Ascending aorta (tissue), 2 donors: Measurements from ENCODE around the gene SKI. TPM values are rescaled to one million over a fixed set of nuclear protein-coding genes. Genes with fewer than 3 reads are reported as not detected.

ENCODE experiments used
- DNase-seq, 2 donors: peaks; one replicate each; pipeline ENCODE4 v3.0.0-alpha.2; 2019; ENCODE audit warnings: low spot score in 2 of 2
- H3K27ac ChIP-seq, 2 donors: fragments of 200-600 bp; sonication (generic); one replicate each; pipeline ENCODE4 v1.5.1; 2016 to 2017; ENCODE audit warnings: mild to moderate bottlenecking in 1 of 2
- H3K27me3 ChIP-seq: fragments of 200-600 bp; sonication (generic); one replicate; pipeline ENCODE4 v1.5.1; 2017
- H3K36me3 ChIP-seq, 2 donors: fragments of 200-600 bp; sonication (generic); one replicate each; pipeline ENCODE4 v1.5.1; 2016
- H3K4me1 ChIP-seq, 2 donors: fragments of 200-600 bp; sonication (generic); one replicate each; pipeline ENCODE4 v1.5.1; 2016 to 2017; ENCODE audit warnings: mild to moderate bottlenecking in 1 of 2
- H3K4me3 ChIP-seq, 2 donors: fragments of 200-600 bp; sonication (generic); one replicate each; pipeline ENCODE4 v1.5.1; 2016 to 2017; ENCODE audit warnings: mild to moderate bottlenecking in 1 of 2
- H3K9me3 ChIP-seq, 2 donors: fragments of 200-600 bp; sonication (generic); one replicate each; pipeline ENCODE4 v1.5.1; 2016
- CTCF ChIP-seq, 3 experiments: fragments of 200-600 bp in 2 of 3; fragments of 450-650 bp in 1 of 3; sonication (generic) in 2 of 3; IDR thresholded peaks; one replicate each; pipeline ENCODE4 v1.5.1; 2016 to 2019; ENCODE audit warnings: antibody characterized with exemption in 3 of 3, mild to moderate bottlenecking in 1 of 3, moderate library complexity in 1 of 3
- intact Hi-C: fragments of 100-400 bp; cut with DNase I; formaldehyde crosslinking; loops from one replicate; pipeline ENCODE4 v1.15.1; 2023
- total RNA-seq: library from RNA; depleted of rRNA; stranded (reverse); fragments of >200 nt; gene quantifications from one replicate; pipeline ENCODE4 v1.1.0, GENCODE V29; 2016

SKI gene
- total RNA-seq, 1 donor from 2014 or later = 139 TPM

GRCh38 chr1:2236695-2237677 lies 8.9 kb downstream of the SKI start:
- peak overlapping the region; percentile 85 to 93 for H3K27ac ChIP-seq
- H3K4me1 ChIP-seq = peaks cover 76 to 94% of the 10 kb centered on the region in 2 donors
- H3K36me3 ChIP-seq = peaks cover 0 to 4% of the 10 kb centered on the region in 2 donors
- intact Hi-C loops = loop anchor here (5.0 kb wide), 1 partner anchor 145 kb away; no protein-coding TSS in a partner anchor
- no peaks in the 10 kb centered on the region for H3K27me3 ChIP-seq
- TF ChIP-seq CTCF (IDR thresholded peaks at IDR 0.05) = no peak
- H3K4me3 ChIP-seq = peak overlapping the region; percentile 21 to 78
- H3K9me3 ChIP-seq = no peaks in the 10 kb centered on the region
- DNase-seq = no peak

DNA sequence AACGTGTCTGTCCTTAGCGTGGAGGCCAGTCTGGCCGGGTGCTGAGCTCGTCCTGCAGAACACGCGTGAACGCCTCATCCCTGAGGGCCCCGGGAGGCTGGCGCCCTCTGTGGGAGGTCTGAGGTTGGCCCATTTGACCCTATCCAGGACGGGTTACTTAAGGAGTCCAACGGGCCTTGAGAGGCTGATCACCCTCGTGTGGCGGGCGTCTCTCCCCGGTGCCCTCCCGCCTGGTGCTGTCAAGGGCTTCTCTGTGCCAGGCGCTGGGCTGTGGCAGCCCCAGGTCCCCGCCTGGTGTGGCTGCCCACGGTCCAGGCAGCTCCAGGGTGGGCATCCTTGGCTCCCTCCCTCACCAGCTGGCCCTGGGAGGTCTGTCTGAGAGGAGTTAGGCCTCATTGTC lies 9.7 kb downstream of the SKI start:
- intact Hi-C loops = loop anchor here (2.0 to 5.0 kb wide), 2 partner anchors 15 to 145 kb away; no protein-coding TSS in a partner anchor

DNA sequence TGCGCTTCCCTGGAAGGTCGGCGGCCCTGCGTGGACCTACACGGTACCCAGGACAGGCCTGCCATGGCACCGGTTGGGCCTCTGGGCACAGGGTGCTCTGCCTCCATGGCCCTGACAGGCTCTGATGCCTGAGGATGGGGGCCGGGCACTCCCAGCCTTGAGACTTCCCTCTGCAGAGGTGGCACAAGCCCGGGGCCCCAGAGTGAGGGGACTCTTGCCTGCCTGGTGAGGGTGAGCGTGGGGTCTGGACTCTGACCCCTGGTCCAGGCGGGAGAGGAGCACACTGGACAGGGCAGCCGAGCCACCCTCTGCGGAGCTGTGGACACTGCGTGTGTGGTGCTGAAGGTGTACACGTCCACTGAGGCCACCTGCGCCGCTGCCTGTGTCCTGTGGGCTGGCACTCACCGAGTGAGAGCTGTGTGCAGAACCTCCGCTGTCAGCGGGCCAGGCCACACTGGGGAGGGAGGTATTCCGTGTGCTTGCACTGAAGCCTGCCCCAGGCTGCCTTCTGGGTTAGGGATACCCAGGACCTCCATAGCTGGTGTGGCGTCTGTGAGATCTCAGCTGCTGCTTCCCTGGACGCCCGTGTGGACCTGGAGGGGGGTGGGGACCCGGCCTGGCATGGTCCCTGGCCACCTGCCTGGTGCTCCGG lies 10.4 kb downstream of the SKI start:
- peaks cover 74 to 92% of the 10 kb centered on the region in 2 donors for H3K4me1 ChIP-seq
- H3K9me3 ChIP-seq = no peaks in the 10 kb centered on the region
- no peak for TF ChIP-seq CTCF (IDR thresholded peaks at IDR 0.05)
- H3K36me3 ChIP-seq = peaks cover 0 to 4% of the 10 kb centered on the region in 2 donors
- peak overlapping the region; percentile 34 to 78 for H3K4me3 ChIP-seq
- no peaks in the 10 kb centered on the region for H3K27me3 ChIP-seq
- peak overlapping the region; percentile 85 to 93 for H3K27ac ChIP-seq
- DNase-seq = no peak
- intact Hi-C loops = loop anchor here (2.0 to 5.0 kb wide), 2 partner anchors 14 to 144 kb away; no protein-coding TSS in a partner anchor

More for the DNA sequence above, 9.7 kb downstream of the SKI start:
- H3K27me3 ChIP-seq = no peaks in the 10 kb centered on the region
- peak in 2 of 3 experiments; percentile 29 to 32 for TF ChIP-seq CTCF (IDR thresholded peaks at IDR 0.05)
- peak overlapping the region; percentile 34 to 78 for H3K4me3 ChIP-seq
- peaks cover 76 to 94% of the 10 kb centered on the region in 2 donors for H3K4me1 ChIP-seq
- H3K36me3 ChIP-seq = peaks cover 0 to 4% of the 10 kb centered on the region in 2 donors
- H3K27ac ChIP-seq = peak overlapping the region; percentile 85 to 93
- no peaks in the 10 kb centered on the region for H3K9me3 ChIP-seq
- DNase-seq = no peak

- TF ChIP-seq CTCF (IDR thresholded peaks at IDR 0.05) = no peak
- Histone ChIP-seq H3K4me3 (peak overlapping the region; percentile 34 to 78), H3K27me3 (no peaks in the 10 kb centered on the region), H3K4me1 (peaks cover 69 to 90% of the 10 kb centered on the region in 2 donors), H3K9me3 (no peaks in the 10 kb centered on the region), H3K36me3 (peaks cover 0 to 4% of the 10 kb centered on the region in 2 donors), H3K27ac (peak overlapping the region; percentile 85 to 93)
- no peak for DNase-seq
- intact Hi-C loops = loop anchor here (2.0 to 5.0 kb wide), 2 partner anchors 14 to 143 kb away; no protein-coding TSS in a partner anchor
These were observed 10.9 kb downstream of the SKI start for GRCh38 chr1:2239013-2239370.

GRCh38 chr1:2239384-2239985 lies 11.4 kb downstream of the SKI start:
- H3K9me3 ChIP-seq = no peaks in the 10 kb centered on the region
- peaks cover 0 to 4% of the 10 kb centered on the region in 2 donors for H3K36me3 ChIP-seq
- H3K27me3 ChIP-seq = no peaks in the 10 kb centered on the region
- no peak for DNase-seq
- H3K4me3 ChIP-seq = peak overlapping the region; percentile 24 to 78
- peaks cover 66 to 87% of the 10 kb centered on the region in 2 donors for H3K4me1 ChIP-seq
- TF ChIP-seq CTCF (IDR thresholded peaks at IDR 0.05) = no peak
- intact Hi-C loops = loop anchor here (2.0 to 5.0 kb wide), 2 partner anchors 13 to 143 kb away; no protein-coding TSS in a partner anchor
- peak overlapping the region; percentile 85 to 93 for H3K27ac ChIP-seq
